Smooth muscle cell of trachea (primary cell): Measurements from ENCODE around the gene TSPAN4. TPM values are rescaled to one million over a fixed set of nuclear protein-coding genes. Genes with fewer than 3 reads are reported as not detected.

Experiments
- total RNA-seq: library from RNA; depleted of rRNA; stranded (reverse); fragments of >200 nt; gene quantifications from 2 replicates; pipeline ENCODE4 v1.2.1, GENCODE V29; 2014

TSPAN4 gene
- total RNA-seq, result 207 and 235 TPM in 2 replicates

GRCh38 chr11:842370-843002 is at the start of gene TSPAN4, which contains the start of gene POLR2L:
Gene TSPAN4, plus strand, starts transcription at chr11:842852. Its CDS starts 7,453 bp downstream, at chr11:850305.
Gene POLR2L, minus strand, starts transcription at chr11:842529. Its CDS starts 21 bp downstream, at chr11:842508.

GRCh38 chr11:798093-798713 is 44.4 kb upstream of the TSPAN4 start, which contains the start of gene SLC25A22:
Gene SLC25A22, minus strand, starts transcription at chr11:798281. Its CDS starts 3,275 bp downstream, at chr11:795006.

GRCh38 chr11:809287-810039 is 33.2 kb upstream of the TSPAN4 start, which contains the start of gene RPLP2:
Gene RPLP2, plus strand, starts transcription at chr11:809967. Its CDS starts 268 bp downstream, at chr11:810235.

GRCh38 chr11:818396-819128 is 24.1 kb upstream of the TSPAN4 start, which contains the start of gene PNPLA2:
Gene PNPLA2, plus strand, starts transcription at chr11:818914. Its CDS starts 805 bp downstream, at chr11:819719.

GRCh38 chr11:827897-828192 is 14.8 kb upstream of the TSPAN4 start, which contains the start of gene CRACR2B:
Gene CRACR2B, plus strand, starts transcription at chr11:827919. Its CDS starts 689 bp downstream, at chr11:828608.

DNA sequence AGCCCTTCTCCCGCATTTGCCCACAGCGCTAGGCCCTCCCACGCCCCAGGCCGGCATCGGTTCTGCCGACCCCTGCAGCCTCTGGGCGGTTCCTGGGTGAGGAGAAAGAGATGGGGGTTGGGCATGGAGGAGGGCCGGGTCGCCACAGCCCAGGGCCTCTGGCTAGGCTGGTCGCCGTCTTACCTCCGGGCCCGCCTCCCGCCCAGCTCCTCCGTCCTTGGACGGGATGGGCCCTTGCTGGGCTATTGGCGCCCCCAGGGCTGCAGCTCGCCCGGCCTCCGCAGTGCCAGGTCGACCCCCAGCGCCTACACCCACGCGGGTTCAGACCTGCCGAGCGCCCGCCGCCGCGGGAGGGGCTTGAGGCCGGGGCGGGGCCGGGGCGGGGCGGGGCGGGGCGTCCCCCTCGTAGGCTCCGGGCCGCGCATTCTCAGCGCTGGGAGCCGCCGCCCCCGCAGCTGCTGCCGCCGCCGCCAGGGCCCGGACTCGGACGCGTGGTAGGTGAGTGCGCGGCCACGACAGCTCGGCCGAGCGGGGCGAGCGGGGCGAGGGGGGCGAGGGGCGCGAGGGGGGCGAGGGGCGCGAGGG is 10.0 kb upstream of the TSPAN4 start, which contains the start of gene CD151:
Gene CD151 (plus strand): TSS at position 424 of the 585 bp plus-strand sequence. CDS start 3,118 bp downstream, outside the sequence.

DNA sequence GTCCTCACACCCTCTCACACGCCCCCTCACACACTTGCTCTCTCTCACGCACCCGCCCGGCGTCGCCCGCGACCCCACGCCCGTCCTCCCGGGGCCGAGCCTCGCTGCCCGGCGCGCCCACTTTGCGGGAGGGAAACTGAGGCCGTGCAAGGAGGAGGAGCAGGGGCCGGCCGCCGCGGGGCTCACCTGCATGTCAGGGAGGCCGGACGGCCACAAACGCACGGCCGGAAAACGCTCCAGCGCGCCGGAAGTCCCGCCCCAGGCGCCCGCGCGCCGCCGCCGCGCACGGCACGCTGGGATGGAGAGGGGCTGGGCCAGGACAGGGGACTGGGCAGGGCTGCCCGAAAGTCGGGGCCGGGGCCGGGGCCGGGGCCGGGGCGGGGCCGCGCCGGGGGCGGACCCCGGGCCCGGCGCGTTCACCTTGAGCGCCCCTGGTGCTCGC is 68.0 kb downstream of the TSPAN4 start, which contains the start of gene CHID1:
Gene CHID1 (minus strand): TSS at position 222 of the 442 bp plus-strand sequence. CDS start 5,994 bp downstream, outside the sequence.

Other genes starting within 250 kb of the TSPAN4 start
- gene IRF7, start 226.9 kb upstream of the TSPAN4 start, total RNA-seq, result 7.7 and 11.9 TPM in 2 replicates
- gene CDHR5, start 217.9 kb upstream of the TSPAN4 start, total RNA-seq, result under 0.01 TPM in 1 of 2 replicates, not detected in the other
- gene SCT, start 215.7 kb upstream of the TSPAN4 start, total RNA-seq, result not detected in 2 replicates
- gene DRD4, start 205.6 kb upstream of the TSPAN4 start, total RNA-seq, result not detected in 2 replicates
- 26.6 and 58.4 TPM in 2 replicates for gene DEAF1, start 147.6 kb upstream of the TSPAN4 start, total RNA-seq
- gene TMEM80, start 147.0 kb upstream of the TSPAN4 start, total RNA-seq, result 13.7 and 14.8 TPM in 2 replicates
- gene EPS8L2, start 136.6 kb upstream of the TSPAN4 start, total RNA-seq, result 68.4 and 125 TPM in 2 replicates
- 166 and 171 TPM in 2 replicates for gene TALDO1, start 95.4 kb upstream of the TSPAN4 start, total RNA-seq
- 29.7 and 58.1 TPM in 2 replicates for gene GATD1, start 65.4 kb upstream of the TSPAN4 start, total RNA-seq
- 2.2 and 2.8 TPM in 2 replicates for gene CEND1, start 52.8 kb upstream of the TSPAN4 start, total RNA-seq
- 16.0 and 33.7 TPM in 2 replicates for gene SLC25A22, start 44.6 kb upstream of the TSPAN4 start, total RNA-seq
- gene PIDD1, start 37.6 kb upstream of the TSPAN4 start, total RNA-seq, result 11.2 and 26.1 TPM in 2 replicates
- 271 and 337 TPM in 2 replicates for gene RPLP2, start 32.9 kb upstream of the TSPAN4 start, total RNA-seq
- gene PNPLA2, start 23.9 kb upstream of the TSPAN4 start, total RNA-seq, result 25.7 and 47.6 TPM in 2 replicates
- gene CRACR2B, start 14.9 kb upstream of the TSPAN4 start, total RNA-seq, result 1.5 and 1.7 TPM in 2 replicates
- gene CD151, start 9.9 kb upstream of the TSPAN4 start, total RNA-seq, result 440 and 727 TPM in 2 replicates
- gene POLR2L, start 323 bp upstream of the TSPAN4 start, total RNA-seq, result 96.4 and 291 TPM in 2 replicates
- gene CHID1, start 68.0 kb downstream of the TSPAN4 start, total RNA-seq, result 67.3 and 102 TPM in 2 replicates
- gene AP2A2, start 83.0 kb downstream of the TSPAN4 start, total RNA-seq, result 38.3 and 45.8 TPM in 2 replicates
- gene MUC6, start 193.9 kb downstream of the TSPAN4 start, total RNA-seq, result under 0.01 TPM in 1 of 2 replicates, not detected in the other
- not detected in 2 replicates for gene MUC2, start 232.0 kb downstream of the TSPAN4 start, total RNA-seq